ENCODE measurements around the gene HOXD3.

The HOXD3 gene

DNA sequence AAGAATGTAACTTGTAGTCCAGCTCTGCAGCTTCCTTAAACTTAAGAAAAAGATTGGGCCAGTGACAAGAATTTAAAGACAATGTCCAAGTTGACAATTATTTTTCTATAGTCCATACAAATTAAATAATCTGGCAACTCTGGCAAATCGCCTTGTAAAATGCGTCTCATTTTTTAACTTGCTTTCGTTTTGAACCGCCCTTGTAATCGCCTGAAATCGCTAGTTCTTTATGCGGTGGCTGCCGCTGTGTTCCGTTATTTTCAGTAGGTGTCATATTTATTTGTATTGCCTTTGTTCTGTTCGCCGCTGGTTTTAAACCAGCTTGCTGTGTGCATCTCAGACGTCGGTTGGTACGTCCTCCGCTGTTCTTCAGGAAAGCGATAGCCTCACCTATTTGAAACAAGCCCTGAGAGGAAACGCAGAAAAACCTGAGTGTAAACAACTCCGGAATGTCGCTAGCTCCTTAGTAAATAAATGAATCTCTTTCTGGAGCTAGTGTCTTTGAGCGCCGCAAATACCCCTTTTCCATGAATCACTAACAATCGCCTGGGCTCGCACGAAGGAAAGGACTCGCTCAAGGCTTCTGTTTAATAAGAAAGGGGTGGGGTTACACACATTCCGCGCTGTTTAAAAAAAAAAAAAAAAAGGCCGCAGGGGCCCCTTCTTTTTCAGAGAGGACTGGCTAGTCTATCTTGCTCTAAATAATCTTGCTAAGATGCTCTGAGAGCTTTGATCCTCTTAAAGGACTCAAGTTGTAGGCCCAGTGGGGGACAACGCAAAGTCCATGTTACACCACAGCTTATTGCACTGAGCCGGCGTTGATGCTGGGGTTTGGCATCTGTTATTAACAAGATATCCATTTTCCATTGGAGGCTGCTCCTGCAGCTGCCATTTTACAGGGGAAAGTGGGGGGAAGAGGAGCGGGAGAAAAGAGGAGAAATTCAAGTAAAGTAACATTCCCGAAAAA, 24.6 kb upstream of the HOXD3 start:
- no peak for DNase-seq (ENCODE audit: low spot score)

GRCh38 chr2:176133389-176133788, 23.7 kb upstream of the HOXD3 start:
- no peak for DNase-seq (ENCODE audit: low spot score)

GRCh38 chr2:176134035-176134434, 23.1 kb upstream of the HOXD3 start:
- DNase-seq (ENCODE audit: low spot score), result no peak

DNA sequence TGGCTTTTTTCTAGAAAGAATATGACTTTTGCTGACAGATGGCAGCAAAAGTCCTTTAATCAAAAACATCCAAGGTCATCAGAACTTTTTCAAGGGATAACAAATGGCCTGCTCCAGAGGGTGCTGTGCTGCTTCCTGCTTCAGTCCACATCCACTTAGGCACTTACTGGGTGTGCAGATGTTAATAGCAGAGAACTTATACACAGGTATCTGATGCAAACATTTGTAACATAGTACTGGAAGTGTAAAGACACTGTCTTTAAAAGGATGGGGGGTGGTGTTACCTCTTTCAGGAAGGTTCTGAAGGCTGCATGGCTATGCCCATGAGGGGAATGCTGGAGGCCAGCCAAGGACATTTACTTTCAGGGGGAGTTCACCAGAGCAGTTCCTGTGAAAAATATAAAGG, 22.1 kb upstream of the HOXD3 start:
- DNase-seq (ENCODE audit: low spot score), result no peak

DNA sequence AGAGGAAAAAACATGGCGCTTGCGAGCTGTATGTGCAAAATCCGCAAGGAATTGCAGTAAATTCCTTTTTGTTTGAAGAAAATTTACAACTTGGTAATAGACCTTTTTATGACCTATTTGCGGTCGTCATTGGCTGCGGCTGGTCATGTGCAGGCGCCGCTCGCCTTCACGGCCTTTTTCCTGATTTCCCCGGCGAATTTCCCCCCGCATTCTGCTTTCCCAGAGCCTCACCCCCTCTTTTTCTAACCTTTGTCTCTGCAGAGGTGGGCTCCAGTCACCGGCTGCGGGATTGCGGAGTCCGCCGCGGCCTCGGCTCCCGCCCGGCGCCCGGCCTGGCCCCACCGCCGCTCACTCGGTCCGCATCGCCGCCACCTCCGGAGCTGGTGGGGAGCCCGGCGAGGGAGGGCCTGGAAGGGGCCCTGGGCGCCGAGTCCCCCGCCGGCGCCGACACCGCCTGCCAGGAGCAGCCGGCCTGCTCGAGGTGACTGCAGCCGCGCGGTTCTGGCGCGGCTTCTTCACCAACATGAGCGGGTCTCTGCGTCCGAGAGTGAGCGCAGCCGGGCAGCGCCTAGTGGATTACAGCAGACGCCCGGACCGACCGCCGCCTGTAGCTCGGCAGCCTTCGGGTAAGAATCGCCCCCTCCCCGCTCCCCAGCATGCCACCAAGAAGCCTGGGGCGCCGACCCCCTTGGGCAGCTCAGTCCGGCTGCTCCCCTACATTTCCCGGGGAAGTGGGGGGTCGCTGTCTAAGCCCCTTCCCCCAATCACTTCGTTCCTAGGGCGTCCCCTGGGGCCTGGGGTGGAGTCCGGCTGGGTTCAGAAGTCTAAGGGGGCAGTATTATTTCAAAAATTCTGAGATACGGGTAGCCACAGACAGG, 20.5 kb upstream of the HOXD3 start:
- DNase-seq (ENCODE audit: low spot score), result no peak

DNA sequence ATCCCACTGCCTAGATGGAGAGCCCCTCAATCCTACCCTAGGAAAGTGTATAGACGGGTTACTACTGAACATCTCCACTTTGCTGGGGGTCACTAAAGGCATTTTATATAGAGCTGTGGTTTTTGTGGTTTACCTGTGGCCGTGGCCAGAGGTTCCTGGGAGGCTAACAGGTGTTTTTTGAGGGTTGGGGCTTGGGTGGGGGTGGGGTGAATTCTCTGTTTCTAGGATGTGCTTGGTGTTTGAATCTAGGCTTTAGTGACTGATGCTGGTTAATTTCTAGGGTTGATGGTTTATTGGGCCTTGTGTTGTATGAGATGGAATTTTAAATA, 19.9 kb upstream of the HOXD3 start:
- no peak for DNase-seq (ENCODE audit: low spot score)

DNA sequence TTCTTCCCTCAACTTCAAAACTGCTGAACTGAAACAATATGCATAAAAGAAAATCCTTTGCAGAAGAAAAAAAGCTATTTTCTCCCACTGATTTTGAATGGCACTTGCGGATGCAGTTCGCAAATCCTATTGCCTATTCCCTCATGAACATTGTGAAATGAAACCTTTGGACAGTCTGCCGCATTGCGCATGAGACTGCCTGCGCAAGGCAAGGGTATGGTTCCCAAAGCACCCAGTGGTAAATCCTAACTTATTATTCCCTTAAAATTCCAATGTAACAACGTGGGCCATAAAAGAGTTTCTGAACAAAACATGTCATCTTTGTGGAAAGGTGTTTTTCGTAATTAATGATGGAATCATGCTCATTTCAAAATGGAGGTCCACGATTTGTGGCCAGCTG, 19.2 kb upstream of the HOXD3 start:
- no peak for DNase-seq (ENCODE audit: low spot score)

DNA sequence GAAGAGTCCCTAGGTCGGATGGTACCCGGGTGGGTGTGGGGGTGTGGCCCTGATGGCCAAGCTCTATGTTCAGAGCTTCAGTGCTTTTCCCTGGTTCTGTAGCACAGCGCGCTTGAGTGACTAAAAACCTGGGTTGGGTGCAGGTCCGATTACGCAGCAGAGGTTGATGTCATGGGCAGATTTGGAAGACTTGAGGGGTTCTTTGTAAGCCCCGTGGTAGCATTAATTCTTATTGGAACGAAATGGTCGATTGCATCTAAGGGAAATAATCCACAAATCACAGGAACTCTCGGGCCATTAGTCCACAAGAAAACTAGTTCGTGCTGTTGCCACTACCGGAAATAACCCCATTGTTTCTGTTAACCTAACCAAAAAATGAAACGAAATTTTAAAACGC, 18.6 kb upstream of the HOXD3 start:
- no peak for DNase-seq (ENCODE audit: low spot score)

GRCh38 chr2:176138923-176139660, 18.0 kb upstream of the HOXD3 start:
- DNase-seq (ENCODE audit: low spot score), result no peak

GRCh38 chr2:176139661-176140512, 17.2 kb upstream of the HOXD3 start:
- DNase-seq (ENCODE audit: low spot score), result no peak

GRCh38 chr2:176140513-176141317, 16.4 kb upstream of the HOXD3 start:
- DNase-seq (ENCODE audit: low spot score), result peak; percentile 94

GRCh38 chr2:176142281-176142680, 14.8 kb upstream of the HOXD3 start:
- DNase-seq (ENCODE audit: low spot score), result no peak

GRCh38 chr2:176145085-176145969, 11.8 kb upstream of the HOXD3 start:
- no peak for DNase-seq (ENCODE audit: low spot score)

- no peak for DNase-seq (ENCODE audit: low spot score)
Measured at GRCh38 chr2:176146101-176146500, 11.0 kb upstream of the HOXD3 start.

GRCh38 chr2:176146645-176147044, 10.5 kb upstream of the HOXD3 start:
- DNase-seq (ENCODE audit: low spot score), result no peak

DNA sequence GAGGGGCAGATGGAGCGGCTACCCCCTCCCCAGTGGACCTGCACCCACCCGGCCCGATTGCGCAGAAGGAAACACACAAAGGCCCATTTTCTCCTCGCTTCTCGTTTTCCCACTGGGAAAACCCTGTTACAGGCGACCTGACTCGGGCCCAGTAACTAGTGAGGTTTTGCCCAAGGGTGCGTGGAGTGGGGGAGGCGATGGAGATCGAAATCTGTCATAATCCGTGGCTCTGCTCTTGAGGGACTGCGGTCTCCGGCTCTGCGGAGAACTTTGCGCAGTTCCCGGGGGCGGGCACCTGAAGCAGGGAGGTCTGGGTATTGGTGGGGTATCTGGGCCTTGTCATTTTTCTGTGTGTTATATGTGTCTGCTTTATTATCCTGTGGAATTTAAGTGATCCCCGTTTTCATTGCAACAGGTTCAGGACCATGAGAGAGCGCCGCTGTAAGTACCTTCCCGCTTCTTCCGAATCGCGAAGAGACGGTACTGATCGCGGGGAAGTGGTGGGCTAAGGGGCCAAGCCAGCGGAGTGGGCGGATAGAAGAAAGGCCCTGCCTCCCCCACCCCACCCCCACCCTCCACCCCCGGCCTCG, 9.8 kb upstream of the HOXD3 start:
- no peak for DNase-seq (ENCODE audit: low spot score)

DNA sequence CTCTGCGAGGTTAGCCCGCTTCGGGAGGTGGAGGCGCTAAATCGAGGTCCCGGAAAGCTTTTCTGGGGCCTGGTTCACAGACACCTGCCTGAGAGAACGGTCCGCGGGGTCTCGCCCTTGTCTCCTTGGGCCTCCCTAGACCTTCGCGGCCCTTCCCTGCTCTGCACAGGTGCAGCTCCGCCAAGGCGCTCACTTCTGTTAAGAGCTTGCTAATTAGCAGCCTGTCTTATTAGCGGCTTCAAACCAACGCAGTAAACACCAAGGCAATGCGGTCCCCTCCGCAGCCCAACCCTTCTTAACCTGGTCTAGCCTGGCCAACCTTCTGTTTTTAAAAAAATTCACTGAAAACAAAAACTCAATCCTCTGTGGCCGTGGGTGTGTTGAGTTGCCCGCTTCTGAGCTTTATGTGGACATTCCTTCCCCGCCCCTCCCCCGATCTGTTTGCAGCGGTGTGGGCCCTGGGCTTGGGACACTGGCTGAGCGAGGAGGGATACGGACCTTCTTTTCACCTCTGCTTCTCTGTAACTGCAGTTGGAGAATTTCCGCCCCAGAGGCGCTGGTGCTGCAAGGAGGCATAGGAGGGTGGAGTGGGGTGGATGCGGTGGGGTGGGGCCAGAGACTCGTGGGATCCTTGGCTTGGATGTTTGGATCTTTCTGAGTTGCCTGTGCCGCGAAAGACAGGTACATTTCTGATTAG, 9.2 kb upstream of the HOXD3 start:
- no peak for DNase-seq (ENCODE audit: low spot score)

GRCh38 chr2:176148751-176149421, 8.2 kb upstream of the HOXD3 start:
- DNase-seq (ENCODE audit: low spot score), result no peak
